COLO829 (cell line): ENCODE data around the gene RBBP8.

Experiments
- DNase-seq: peaks from one replicate; pipeline ENCODE4 v3.0.0; 2012; ENCODE audit warnings: low spot score

RBBP8 gene

GRCh38 chr18:22999647-23000046 is 66.5 kb downstream of the RBBP8 start:
- no peak for DNase-seq

- no peak for DNase-seq
Observed at GRCh38 chr18:23003289-23003688, 70.2 kb downstream of the RBBP8 start.

- no peak for DNase-seq
Observed at GRCh38 chr18:23012249-23012648, 79.1 kb downstream of the RBBP8 start.

GRCh38 chr18:23020555-23021294 is 87.6 kb downstream of the RBBP8 start:
- DNase-seq = no peak

GRCh38 chr18:23021623-23022022 is 88.5 kb downstream of the RBBP8 start:
- DNase-seq = no peak

- DNase-seq = peak; percentile 74
Observed at GRCh38 chr18:23032030-23032582, 99.0 kb downstream of the RBBP8 start.

- no peak for DNase-seq
Observed at GRCh38 chr18:23033056-23033455, 99.9 kb downstream of the RBBP8 start.

- DNase-seq = no peak
Observed at GRCh38 chr18:23036660-23037201, 103.6 kb downstream of the RBBP8 start.

- no peak for DNase-seq
Observed at GRCh38 chr18:23037646-23038045, 104.5 kb downstream of the RBBP8 start.

- DNase-seq = no peak
Observed at GRCh38 chr18:23038712-23039111, 105.6 kb downstream of the RBBP8 start.

- no peak for DNase-seq
Observed at GRCh38 chr18:23042133-23042532, 109.0 kb downstream of the RBBP8 start.

- no peak for DNase-seq
Observed at GRCh38 chr18:23043803-23044376, 110.8 kb downstream of the RBBP8 start.

- DNase-seq = no peak
Observed at GRCh38 chr18:23049698-23050373, 116.7 kb downstream of the RBBP8 start.

- DNase-seq = no peak
Observed at GRCh38 chr18:23053776-23054457, 120.8 kb downstream of the RBBP8 start.

GRCh38 chr18:23054553-23054952 is 121.4 kb downstream of the RBBP8 start:
- DNase-seq = no peak

GRCh38 chr18:23056315-23056714 is 123.2 kb downstream of the RBBP8 start:
- no peak for DNase-seq

- no peak for DNase-seq
Observed at GRCh38 chr18:23057096-23057495, 124.0 kb downstream of the RBBP8 start.

- DNase-seq = no peak
Observed at GRCh38 chr18:23058746-23059415, 125.8 kb downstream of the RBBP8 start.

GRCh38 chr18:23059541-23060465 is 126.7 kb downstream of the RBBP8 start:
- DNase-seq = no peak

- no peak for DNase-seq
Observed at GRCh38 chr18:23062011-23062410, 128.9 kb downstream of the RBBP8 start.
